CD8-positive, alpha-beta memory T cell (primary cell): ENCODE data around the gene C16orf89. TPM values are rescaled to one million over a fixed set of nuclear protein-coding genes. Genes with fewer than 3 reads are reported as not detected.
"Not testable (repeated sequence)": the region's sequence is repeated elsewhere in the genome, so short reads cannot be mapped to it uniquely, and the experiment has no call there.

Source experiments
- CTCF ChIA-PET: fragments of 350-600 bp; sonication (Branson Sonifier 250); formaldehyde crosslinking; loops from one replicate; lab custom pipeline; 2021; ENCODE audit warnings: antibody characterized with exemption; lab: Charles Lee
- POLR2A ChIA-PET: fragments of 350-600 bp; sonication (Branson Sonifier 250); formaldehyde crosslinking; loops from one replicate; lab custom pipeline; 2021; ENCODE audit warnings: antibody characterized with exemption; lab: Charles Lee
- DNase-seq, 5 donors: peaks; one replicate each; pipeline versions ENCODE4 v3.0.0 to v3.0.0-alpha.2; 2020 to 2022; ENCODE audit warnings: mixed read lengths in 1 of 5
- H3K27ac ChIP-seq: one replicate; pipeline ENCODE4 v1.7.0; 2013; ENCODE audit warnings: low read depth, mild to moderate bottlenecking, low read length, moderate library complexity
- H3K27me3 ChIP-seq: 2 replicates; pipeline ENCODE4 v1.7.0; 2013; ENCODE audit warnings: low read length, mild to moderate bottlenecking; ENCODE audit not compliant: insufficient read depth, poor library complexity, severe bottlenecking
- H3K36me3 ChIP-seq: 2 replicates; pipeline ENCODE4 v1.7.0; 2013; ENCODE audit warnings: mild to moderate bottlenecking, low read length, moderate library complexity; ENCODE audit not compliant: insufficient read depth
- H3K4me1 ChIP-seq: 2 replicates; pipeline ENCODE4 v1.7.0; 2013; ENCODE audit warnings: mild to moderate bottlenecking, low read length, moderate library complexity; ENCODE audit not compliant: insufficient read depth
- H3K4me3 ChIP-seq: 2 replicates; pipeline ENCODE4 v1.7.0; 2013; ENCODE audit warnings: mild to moderate bottlenecking, low read length
- H3K9me3 ChIP-seq: 2 replicates; pipeline ENCODE4 v1.7.0; 2013; ENCODE audit warnings: mild to moderate bottlenecking, low read length
- H3K27ac Mint-ChIP-seq, 8 donors: one replicate each; pipeline ENCODE4 v1.8.0; 2020 to 2021; ENCODE audit warnings: mixed read lengths in 8 of 8, mild to moderate bottlenecking in 6 of 8, inconsistent platforms in 3 of 8, moderate library complexity in 3 of 8
- H3K27me3 Mint-ChIP-seq, 2 donors: one replicate each; pipeline ENCODE4 v1.8.0; 2020 to 2021; ENCODE audit warnings: mixed read lengths in 2 of 2, mild to moderate bottlenecking in 1 of 2, moderate library complexity in 1 of 2
- H3K36me3 Mint-ChIP-seq, 3 donors: one replicate each; pipeline ENCODE4 v1.8.0; 2020 to 2021; ENCODE audit warnings: mixed read lengths in 3 of 3, inconsistent platforms in 1 of 3, mild to moderate bottlenecking in 1 of 3
- H3K4me1 Mint-ChIP-seq, 3 donors: one replicate each; pipeline ENCODE4 v1.8.0; 2020 to 2021; ENCODE audit warnings: mixed read lengths in 3 of 3, inconsistent platforms in 1 of 3, mild to moderate bottlenecking in 1 of 3
- H3K4me3 Mint-ChIP-seq, 7 donors: one replicate each; pipeline ENCODE4 v1.8.0; 2020 to 2021; ENCODE audit warnings: mixed read lengths in 7 of 7, mild to moderate bottlenecking in 6 of 7, moderate library complexity in 4 of 7, inconsistent platforms in 2 of 7
- H3K9me3 Mint-ChIP-seq, 5 donors: one replicate each; pipeline ENCODE4 v1.8.0; 2020 to 2022; ENCODE audit warnings: mixed read lengths in 5 of 5, mild to moderate bottlenecking in 3 of 5, moderate library complexity in 2 of 5, inconsistent platforms in 1 of 5
- polyA plus RNA-seq: library from polyadenylated mRNA; unstranded; fragments of 300-500 nt; fragmentation: Illumina TruSeq; gene quantifications from one replicate; pipeline ENCODE4 v1.2.3, GENCODE V29; 2021
- total RNA-seq, 2 experiments: library from RNA; stranded (reverse); gene quantifications; one replicate each; pipeline ENCODE4 v1.2.3, GENCODE V29; 2021

Gene C16orf89
- total and polyA plus RNA-seq, 3 experiments from 2014 or later = not detected

GRCh38 chr16:5054876-5055865 lies 10.6 kb downstream of the C16orf89 start:
- peaks cover 0 to 4% (median 0%) of the 10 kb centered on the region in 5 donors for H3K9me3 Mint-ChIP-seq
- CTCF ChIA-PET = interaction anchor here (1.4 to 1.9 kb wide), 2 partner anchors 17 to 38 kb away, joined by 4 to 10 read pairs; no protein-coding TSS in a partner anchor
- no peak for DNase-seq

DNA sequence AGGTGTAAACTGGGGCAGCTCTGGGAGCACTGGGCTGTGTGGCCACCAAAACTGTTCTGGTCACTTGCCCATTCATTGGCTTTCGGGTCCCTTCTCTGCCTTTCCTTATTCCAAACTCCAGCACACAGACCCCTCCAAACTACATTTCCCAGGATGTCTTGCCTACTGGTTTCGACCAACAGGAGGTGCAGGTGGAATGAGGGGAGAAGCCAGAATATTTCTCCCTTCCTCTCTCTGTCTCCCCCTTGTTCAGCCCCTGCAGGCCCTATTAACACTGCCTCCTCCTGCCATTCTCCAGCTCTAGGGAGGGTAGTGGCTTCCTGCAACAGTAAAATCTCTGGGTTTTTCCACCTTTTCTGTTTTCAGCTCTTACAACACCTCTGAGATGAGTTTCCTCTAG lies 18.8 kb downstream of the C16orf89 start:
- H3K27ac Mint-ChIP-seq = no peak overlapping the region
- Histone ChIP-seq H3K27ac (no peak overlapping the region), H3K9me3 (no peaks in the 10 kb centered on the region), H3K4me1 (no peaks in the 10 kb centered on the region), H3K4me3 (no peak overlapping the region), H3K27me3 (no peaks in the 10 kb centered on the region), H3K36me3 (no peaks in the 10 kb centered on the region)
- peaks cover 0 to 2% (median 0%) of the 10 kb centered on the region in 3 donors for H3K36me3 Mint-ChIP-seq
- ChIA-PET POLR2A (no interaction called here), CTCF (interaction anchor here (0.6 kb wide), 1 partner anchor 14 kb away, joined by 3 read pairs; no protein-coding TSS in a partner anchor)
- no peaks in the 10 kb centered on the region for H3K4me1 Mint-ChIP-seq
- peaks cover 1 to 3% of the 10 kb centered on the region in 2 donors for H3K27me3 Mint-ChIP-seq
- peaks cover 0 to 4% (median 0%) of the 10 kb centered on the region in 5 donors for H3K9me3 Mint-ChIP-seq
- DNase-seq = peak in 1 of 5 donors; percentile 8
- no peak overlapping the region for H3K4me3 Mint-ChIP-seq

More at GRCh38 chr16:5054876-5055865, 10.6 kb downstream of the C16orf89 start:
- H3K4me3 Mint-ChIP-seq = no peak overlapping the region
- no peak overlapping the region for H3K27ac Mint-ChIP-seq
- POLR2A ChIA-PET = no interaction called here
- no peaks in the 10 kb centered on the region for H3K4me1 Mint-ChIP-seq
- Histone ChIP-seq H3K27ac (no peak overlapping the region), H3K4me3 (no peak overlapping the region), H3K27me3 (no peaks in the 10 kb centered on the region), H3K4me1 (no peaks in the 10 kb centered on the region), H3K9me3 (no peaks in the 10 kb centered on the region), H3K36me3 (no peaks in the 10 kb centered on the region)
- H3K27me3 Mint-ChIP-seq = no peaks in the 10 kb centered on the region
- no peaks in the 10 kb centered on the region for H3K36me3 Mint-ChIP-seq

- Histone ChIP-seq H3K4me3 (no peak overlapping the region), H3K36me3 (no peaks in the 10 kb centered on the region), H3K4me1 (no peaks in the 10 kb centered on the region), H3K9me3 (no peaks in the 10 kb centered on the region), H3K27ac (no peak overlapping the region), H3K27me3 (no peaks in the 10 kb centered on the region)
- H3K27me3 Mint-ChIP-seq = peaks cover 3% of the 10 kb centered on the region in 2 donors
- peaks cover 0 to 2% (median 0%) of the 10 kb centered on the region in 3 donors for H3K36me3 Mint-ChIP-seq
- H3K9me3 Mint-ChIP-seq = peaks cover 0 to 3% (median 0%) of the 10 kb centered on the region in 5 donors
- H3K27ac Mint-ChIP-seq = no peak overlapping the region
- no peak overlapping the region for H3K4me3 Mint-ChIP-seq
- ChIA-PET POLR2A (no interaction called here), CTCF (no interaction called here)
- no peaks in the 10 kb centered on the region for H3K4me1 Mint-ChIP-seq
- peak in 1 of 5 donors; percentile 21 for DNase-seq
Measured at GRCh38 chr16:5045499-5046115, 20.1 kb downstream of the C16orf89 start.

- H3K9me3 ChIP-seq, H3K36me3 ChIP-seq, H3K4me3 ChIP-seq, H3K9me3 Mint-ChIP-seq, H3K4me1 ChIP-seq, H3K36me3 Mint-ChIP-seq, CTCF ChIA-PET, H3K27me3 ChIP-seq, H3K4me1 Mint-ChIP-seq, H3K27ac Mint-ChIP-seq, H3K27me3 Mint-ChIP-seq, DNase-seq, POLR2A ChIA-PET, H3K27ac ChIP-seq, H3K4me3 Mint-ChIP-seq: not testable (repeated sequence)
Measured at GRCh38 chr16:5044581-5044980, 21.2 kb downstream of the C16orf89 start.

GRCh38 chr16:5044011-5044540 lies 21.7 kb downstream of the C16orf89 start:
- H3K27me3 Mint-ChIP-seq = peaks cover 3 to 5% of the 10 kb centered on the region in 2 donors
- POLR2A ChIA-PET = no interaction called here
- no peak overlapping the region for H3K27ac ChIP-seq
- no peak overlapping the region for H3K4me3 ChIP-seq
- H3K27me3 ChIP-seq = no peaks in the 10 kb centered on the region
- no peaks in the 10 kb centered on the region for H3K36me3 ChIP-seq
- DNase-seq = no peak
- no peak overlapping the region for H3K4me3 Mint-ChIP-seq
- H3K9me3 ChIP-seq = no peaks in the 10 kb centered on the region
- H3K4me1 Mint-ChIP-seq = no peaks in the 10 kb centered on the region
- H3K27ac Mint-ChIP-seq = no peak overlapping the region
- H3K4me1 ChIP-seq = no peaks in the 10 kb centered on the region
- H3K36me3 Mint-ChIP-seq = peaks cover 0 to 2% (median 0%) of the 10 kb centered on the region in 3 donors
- H3K9me3 Mint-ChIP-seq = peaks cover 0 to 2% (median 0%) of the 10 kb centered on the region in 5 donors
- CTCF ChIA-PET = no interaction called here

DNA sequence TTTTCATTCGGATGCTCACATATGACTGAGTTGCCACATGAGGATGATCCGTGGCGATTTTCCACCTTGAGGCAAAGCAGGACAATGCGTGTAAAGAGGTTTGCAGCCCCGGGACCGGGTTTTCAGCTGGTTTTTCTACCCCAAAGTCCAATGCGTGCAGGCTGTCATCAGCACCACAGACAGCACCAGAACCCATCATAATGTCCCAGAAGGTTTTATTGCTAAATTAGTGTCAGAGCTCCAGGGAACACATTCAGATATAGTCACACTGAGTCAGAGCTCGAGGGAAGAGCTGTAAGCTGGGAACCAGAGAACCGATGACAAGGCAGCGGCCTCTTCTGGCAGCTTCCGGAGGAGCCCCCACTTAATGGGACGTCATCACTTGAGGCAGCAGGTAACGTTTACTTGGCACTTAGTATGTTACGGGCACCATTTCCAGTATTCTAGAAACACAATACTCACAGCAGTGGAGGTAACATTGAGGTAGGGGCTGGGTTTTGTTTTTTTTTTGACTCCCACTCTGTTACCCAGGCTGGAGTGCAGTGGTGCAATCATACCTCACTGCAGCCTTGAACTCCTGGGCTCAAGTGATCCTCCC lies 23.1 kb downstream of the C16orf89 start:
- no peaks in the 10 kb centered on the region for H3K36me3 ChIP-seq
- no peaks in the 10 kb centered on the region for H3K9me3 ChIP-seq
- Mint-ChIP-seq H3K4me3 (no peak overlapping the region), H3K36me3 (no peaks in the 10 kb centered on the region), H3K4me1 (no peaks in the 10 kb centered on the region), H3K9me3 (no peaks in the 10 kb centered on the region), H3K27me3 (peaks cover 3 to 5% of the 10 kb centered on the region in 2 donors), H3K27ac (no peak overlapping the region)
- DNase-seq = peak in 1 of 5 donors; percentile 36
- H3K27ac ChIP-seq = no peak overlapping the region
- H3K27me3 ChIP-seq = no peaks in the 10 kb centered on the region
- CTCF ChIA-PET = no interaction called here
- no peaks in the 10 kb centered on the region for H3K4me1 ChIP-seq
- no peak overlapping the region for H3K4me3 ChIP-seq
- POLR2A ChIA-PET = no interaction called here

- Histone ChIP-seq H3K27me3 (no peaks in the 10 kb centered on the region), H3K4me1 (no peaks in the 10 kb centered on the region), H3K4me3 (no peak overlapping the region), H3K27ac (no peak overlapping the region), H3K9me3 (no peaks in the 10 kb centered on the region), H3K36me3 (no peaks in the 10 kb centered on the region)
- Mint-ChIP-seq H3K36me3 (no peaks in the 10 kb centered on the region), H3K4me3 (no peak overlapping the region), H3K27ac (no peak overlapping the region), H3K9me3 (no peaks in the 10 kb centered on the region), H3K4me1 (no peaks in the 10 kb centered on the region), H3K27me3 (peaks cover 0 to 5% of the 10 kb centered on the region in 2 donors)
- CTCF ChIA-PET = no interaction called here
- POLR2A ChIA-PET = no interaction called here
- DNase-seq = no peak
Measured at GRCh38 chr16:5041600-5042133, 24.1 kb downstream of the C16orf89 start.
